ENCODE measurements around the gene KLF15.

Gene KLF15

DNA sequence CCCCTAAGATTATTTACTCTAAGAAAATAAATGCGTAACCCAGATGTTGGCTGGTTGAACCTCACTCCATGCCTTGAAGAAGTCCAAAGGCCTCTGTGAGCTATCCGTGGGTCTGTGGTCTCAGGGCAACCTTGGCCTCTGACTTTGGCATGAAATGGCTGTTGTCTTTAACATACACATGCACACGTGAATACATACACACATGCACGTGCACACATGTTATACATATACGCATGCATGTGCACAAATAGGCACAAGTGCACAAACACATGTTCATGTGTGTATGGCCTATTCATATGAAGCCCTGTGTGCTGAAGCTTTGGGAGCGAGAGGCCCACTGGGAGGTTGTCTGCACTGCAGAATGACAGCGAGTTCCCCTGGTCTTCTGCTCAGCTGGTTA, 50.8 kb downstream of the KLF15 start:
- no peak for DNase-seq (ENCODE audit: low read depth, low spot score)

- DNase-seq (ENCODE audit: low read depth, low spot score): no peak
Observed at GRCh38 chr3:126305427-126305826, 51.8 kb downstream of the KLF15 start.

- DNase-seq (ENCODE audit: low read depth, low spot score): no peak
Observed at GRCh38 chr3:126304704-126305103, 52.5 kb downstream of the KLF15 start.

GRCh38 chr3:126304291-126304690, 52.9 kb downstream of the KLF15 start:
- DNase-seq (ENCODE audit: low read depth, low spot score): no peak

DNA sequence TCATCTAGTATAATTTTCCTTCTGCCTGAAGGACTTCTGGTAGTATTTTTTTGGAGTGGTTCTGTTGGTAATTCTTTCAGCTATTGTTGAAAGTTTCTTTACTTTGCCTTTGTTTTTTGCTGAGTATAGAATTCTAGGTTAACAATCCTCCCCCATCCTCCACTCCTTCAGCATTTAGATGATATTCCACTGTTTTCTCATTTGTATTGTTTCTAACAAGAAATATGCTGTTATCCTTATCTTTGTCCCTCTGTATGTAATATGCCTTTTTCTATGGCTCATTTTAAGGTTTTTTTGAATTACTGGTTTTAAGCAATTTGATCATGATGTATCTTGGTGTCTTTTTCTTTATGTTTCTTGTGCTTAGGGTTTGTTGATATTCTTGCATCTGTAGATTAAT, 53.9 kb downstream of the KLF15 start:
- no peak for DNase-seq (ENCODE audit: low read depth, low spot score)

GRCh38 chr3:126300761-126301481, 56.3 kb downstream of the KLF15 start:
- peak; percentile 76 for DNase-seq (ENCODE audit: low read depth, low spot score)

- no peak for DNase-seq (ENCODE audit: low read depth, low spot score)
Observed at GRCh38 chr3:126300001-126300760, 57.0 kb downstream of the KLF15 start.

DNA sequence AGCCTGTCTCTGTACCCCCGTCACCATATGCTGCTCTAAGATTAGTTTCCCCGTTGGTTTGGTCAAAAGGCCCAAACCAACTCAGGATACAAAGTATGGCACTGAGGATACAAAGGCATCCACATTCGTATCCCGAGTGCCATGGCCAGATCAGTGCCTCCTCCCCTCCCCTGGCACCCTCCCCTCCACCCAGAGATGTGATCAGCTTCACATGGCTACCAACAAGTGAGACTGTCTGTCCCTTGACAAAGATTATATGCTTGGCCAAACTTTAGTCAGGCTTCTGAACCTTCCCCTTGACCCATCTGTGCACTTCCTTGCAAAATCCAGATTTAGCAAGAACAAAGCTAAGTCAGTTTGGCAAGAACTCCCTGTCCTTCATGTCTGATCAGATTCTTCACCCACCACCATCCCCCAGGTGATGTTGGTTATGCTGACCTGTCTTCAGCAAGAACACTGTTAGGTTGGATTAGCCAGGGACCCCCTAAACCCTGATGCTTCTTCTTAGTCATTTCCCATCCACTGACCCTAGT, 61.7 kb downstream of the KLF15 start:
- no peak for DNase-seq (ENCODE audit: low read depth, low spot score)

- no peak for DNase-seq (ENCODE audit: low read depth, low spot score)
Observed at GRCh38 chr3:126294211-126294808, 62.9 kb downstream of the KLF15 start.

DNA sequence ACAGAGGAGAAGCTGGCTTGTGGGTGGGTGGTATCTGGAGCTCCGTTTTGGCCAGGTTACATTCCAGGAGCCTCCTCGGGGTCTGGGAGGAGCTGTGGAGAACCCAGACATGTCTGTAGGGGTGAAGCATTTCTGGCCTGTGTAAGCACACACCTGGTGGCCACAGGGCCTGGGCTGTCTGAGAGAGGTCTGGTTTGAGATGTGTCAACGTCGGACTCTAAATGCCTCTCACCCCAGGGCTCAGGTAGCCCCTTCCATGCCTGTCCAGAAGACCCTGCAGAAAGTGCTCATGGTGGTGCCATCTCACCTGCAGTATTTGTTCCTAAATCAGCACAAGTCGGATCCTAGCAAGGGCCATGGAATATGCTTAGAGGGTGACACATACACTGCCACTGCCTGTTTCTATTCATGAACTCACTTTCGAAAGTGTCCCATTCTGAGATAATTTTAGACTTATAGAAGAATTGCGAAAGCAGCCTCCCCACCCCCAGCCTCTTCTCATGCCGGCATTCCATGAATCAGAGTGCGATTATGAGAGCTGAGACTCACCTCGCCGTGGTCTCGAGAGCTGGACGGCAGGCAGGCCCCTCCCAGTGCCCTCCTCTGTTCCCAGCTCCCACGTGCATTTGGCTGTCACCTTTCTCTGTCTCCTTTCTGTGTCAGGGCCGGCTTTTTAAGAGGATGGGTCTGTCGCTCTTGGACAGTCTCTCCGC, 63.7 kb downstream of the KLF15 start:
- no peak for DNase-seq (ENCODE audit: low read depth, low spot score)

Data from ELF-1 (cell line).